GM19043 (cell line): ENCODE data around the gene CRB2.

ENCODE experiments used
- ATAC-seq: cut with Tn5 transposase; IDR thresholded peaks from one replicate; pipeline ENCODE4 v1.9.1; 2021; ENCODE audit warnings: low read depth; ENCODE audit not compliant: unreplicated experiment

The CRB2 gene

GRCh38 chr9:123377211-123377971 is 21.4 kb downstream of the CRB2 start:
- ATAC-seq = no peak

GRCh38 chr9:123378025-123378424 is 22.0 kb downstream of the CRB2 start:
- no peak for ATAC-seq

- ATAC-seq = no peak
Observed at GRCh38 chr9:123378956-123379660, 23.1 kb downstream of the CRB2 start.

- no peak for ATAC-seq
Observed at GRCh38 chr9:123380852-123381705, 25.1 kb downstream of the CRB2 start.

- ATAC-seq = no peak
Observed at GRCh38 chr9:123382653-123383511, 26.9 kb downstream of the CRB2 start.

GRCh38 chr9:123383512-123384170 is 27.6 kb downstream of the CRB2 start:
- no peak for ATAC-seq

- ATAC-seq = no peak
Observed at GRCh38 chr9:123387686-123388085, 31.7 kb downstream of the CRB2 start.

- ATAC-seq = no peak
Observed at GRCh38 chr9:123389070-123389469, 33.1 kb downstream of the CRB2 start.

GRCh38 chr9:123389698-123390097 is 33.7 kb downstream of the CRB2 start:
- no peak for ATAC-seq

- ATAC-seq = no peak
Observed at GRCh38 chr9:123390337-123391135, 34.5 kb downstream of the CRB2 start.

- no peak for ATAC-seq
Observed at GRCh38 chr9:123391233-123391632, 35.2 kb downstream of the CRB2 start.

- ATAC-seq = no peak
Observed at GRCh38 chr9:123391946-123392345, 35.9 kb downstream of the CRB2 start.

- ATAC-seq = no peak
Observed at GRCh38 chr9:123392802-123393201, 36.8 kb downstream of the CRB2 start.

- ATAC-seq = no peak
Observed at GRCh38 chr9:123394291-123395235, 38.6 kb downstream of the CRB2 start.

- ATAC-seq = no peak
Observed at GRCh38 chr9:123395276-123395688, 39.3 kb downstream of the CRB2 start.

GRCh38 chr9:123395689-123396511 is 39.9 kb downstream of the CRB2 start:
- ATAC-seq = no peak

GRCh38 chr9:123397975-123398374 is 42.0 kb downstream of the CRB2 start:
- ATAC-seq = no peak
